Testis (tissue), 3 donors: ENCODE data around the gene MAMDC2. TPM values are rescaled to one million over a fixed set of nuclear protein-coding genes. Genes with fewer than 3 reads are reported as not detected.

Experiments used
- DNase-seq: peaks from one replicate; pipeline ENCODE4 v3.0.0-alpha.2; 2019
- H3K27ac ChIP-seq, 2 donors: fragments of 200-600 bp; sonication (generic); one replicate each; pipeline ENCODE4 v1.5.1; 2019
- H3K27me3 ChIP-seq: fragments of 200-600 bp; sonication (generic); one replicate; pipeline ENCODE4 v1.5.1; 2019
- H3K36me3 ChIP-seq: fragments of 200-600 bp; sonication (generic); one replicate; pipeline ENCODE4 v1.5.1; 2017; ENCODE audit warnings: low read depth; ENCODE audit errors: missing control alignments
- H3K4me1 ChIP-seq: fragments of 200-600 bp; sonication (generic); one replicate; pipeline ENCODE4 v1.5.1; 2019
- H3K4me3 ChIP-seq, 2 donors: fragments of 200-600 bp; sonication (generic); one replicate each; pipeline ENCODE4 v1.5.1; 2017 to 2019
- H3K9me3 ChIP-seq: fragments of 200-600 bp; sonication (generic); one replicate; pipeline ENCODE4 v1.5.1; 2017
- POLR2A ChIP-seq: fragments of 450-650 bp; IDR thresholded peaks from one replicate; pipeline ENCODE4 v1.6.1; 2017; ENCODE audit warnings: antibody characterized with exemption, mild to moderate bottlenecking, moderate library complexity
- WGBS, 2 donors: methylation state at CpG; one replicate each; pipeline ENCODE4 v1.1.5; 2018; 5-methylcytosine and 5-hydroxymethylcytosine counted together
- intact Hi-C: fragments of 100-400 bp; cut with DNase I; formaldehyde crosslinking; loops from one replicate; pipeline ENCODE4 v1.15.1; 2023; ENCODE audit warnings: low total_unique reads
- polyA plus RNA-seq: library from polyadenylated mRNA; stranded (reverse); fragments of 350-450 nt; fragmentation: Illumina TruSeq; extraction: RNeasy Lipid Tissue Mini Kit (QIAGEN cat#74804); gene quantifications from one replicate; pipeline ENCODE4 v1.2.3, GENCODE V29; 2014; ENCODE audit warnings: low read depth, low replicate concordance; ENCODE audit not compliant: insufficient read depth
- total RNA-seq, 2 donors: library from RNA; depleted of rRNA; stranded (reverse); fragments of >200 nt; gene quantifications; one replicate each; pipeline ENCODE4 v1.2.3, GENCODE V29; 2016
- TF ChIP-seq, protein P1 (sequence below), 3 experiments: fragments of 450-650 bp in 2 of 3; fragments of 200-600 bp in 1 of 3; sonication (generic) in 1 of 3; IDR thresholded peaks; one replicate each; pipeline ENCODE4 v1.5.1; 2016 to 2019; ENCODE audit warnings: antibody characterized with exemption in 3 of 3, mild to moderate bottlenecking in 2 of 3, moderate library complexity in 1 of 3

MAMDC2 gene
- total and polyA plus RNA-seq, 3 donors from 2014 or later, result 13.7 to 28.3 (median 15.1) TPM

DNA sequence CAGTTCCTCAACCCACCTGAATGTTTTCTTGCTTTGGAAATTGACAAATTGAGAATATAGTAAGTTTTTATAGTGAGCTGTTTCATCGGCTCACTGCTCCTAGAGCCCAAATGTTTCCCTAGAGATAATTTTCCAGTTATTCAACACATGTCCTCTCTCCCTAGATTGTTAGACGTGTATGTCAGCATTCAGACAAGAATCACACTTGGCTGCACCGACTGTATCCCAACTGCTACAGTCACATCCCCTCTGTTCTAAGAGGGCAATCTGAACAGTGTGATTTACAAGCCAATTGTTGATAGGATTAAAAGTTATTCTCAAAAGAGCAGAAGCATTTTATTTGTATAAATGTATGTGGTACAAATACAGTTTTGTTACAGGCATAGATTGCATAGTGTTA, 93.9 kb downstream of the MAMDC2 start:
- TF ChIP-seq, protein P1, sequence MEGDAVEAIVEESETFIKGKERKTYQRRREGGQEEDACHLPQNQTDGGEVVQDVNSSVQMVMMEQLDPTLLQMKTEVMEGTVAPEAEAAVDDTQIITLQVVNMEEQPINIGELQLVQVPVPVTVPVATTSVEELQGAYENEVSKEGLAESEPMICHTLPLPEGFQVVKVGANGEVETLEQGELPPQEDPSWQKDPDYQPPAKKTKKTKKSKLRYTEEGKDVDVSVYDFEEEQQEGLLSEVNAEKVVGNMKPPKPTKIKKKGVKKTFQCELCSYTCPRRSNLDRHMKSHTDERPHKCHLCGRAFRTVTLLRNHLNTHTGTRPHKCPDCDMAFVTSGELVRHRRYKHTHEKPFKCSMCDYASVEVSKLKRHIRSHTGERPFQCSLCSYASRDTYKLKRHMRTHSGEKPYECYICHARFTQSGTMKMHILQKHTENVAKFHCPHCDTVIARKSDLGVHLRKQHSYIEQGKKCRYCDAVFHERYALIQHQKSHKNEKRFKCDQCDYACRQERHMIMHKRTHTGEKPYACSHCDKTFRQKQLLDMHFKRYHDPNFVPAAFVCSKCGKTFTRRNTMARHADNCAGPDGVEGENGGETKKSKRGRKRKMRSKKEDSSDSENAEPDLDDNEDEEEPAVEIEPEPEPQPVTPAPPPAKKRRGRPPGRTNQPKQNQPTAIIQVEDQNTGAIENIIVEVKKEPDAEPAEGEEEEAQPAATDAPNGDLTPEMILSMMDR (IDR thresholded peaks at IDR 0.05), result no peak
- TF ChIP-seq POLR2A, result no peak
- Histone ChIP-seq H3K27me3 (no peaks in the 10 kb centered on the region), H3K27ac (no peak overlapping the region), H3K36me3 (no peaks in the 10 kb centered on the region), H3K4me1 (no peaks in the 10 kb centered on the region), H3K9me3 (no peaks in the 10 kb centered on the region), H3K4me3 (no peak overlapping the region)
- no peak for DNase-seq
- intact Hi-C loops, result no loop called here
- WGBS, 2 donors, result 74 to 82% methylated on average over 3 of the region's 3 CpGs

DNA sequence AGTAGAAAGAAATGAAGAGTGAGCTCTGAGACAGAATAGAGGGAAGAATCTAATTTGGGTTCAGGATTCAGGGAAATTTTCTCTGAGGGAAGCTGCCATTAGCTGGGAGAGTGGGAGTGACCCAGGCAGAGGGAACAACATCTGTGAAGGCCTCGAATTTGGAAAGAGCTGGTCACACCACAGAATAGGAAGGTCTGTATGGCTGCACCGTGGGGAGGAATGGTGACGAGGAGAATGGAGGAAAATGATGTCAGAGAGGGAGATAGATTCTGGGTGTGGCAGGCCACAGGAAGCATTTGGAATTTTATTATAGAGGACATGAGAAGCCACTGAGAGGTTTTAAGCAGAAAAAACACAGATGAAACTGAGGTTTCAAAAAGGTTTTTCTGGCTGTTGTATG, 98.5 kb downstream of the MAMDC2 start:
- Histone ChIP-seq H3K4me1 (no peaks in the 10 kb centered on the region), H3K27ac (no peak overlapping the region), H3K4me3 (no peak overlapping the region), H3K9me3 (no peaks in the 10 kb centered on the region), H3K36me3 (no peaks in the 10 kb centered on the region), H3K27me3 (no peaks in the 10 kb centered on the region)
- 82 to 84% methylated on average over 3 of the region's 3 CpGs for WGBS, 2 donors
- no peak for DNase-seq
- intact Hi-C loops, result no loop called here
- TF ChIP-seq POLR2A, result no peak
- TF ChIP-seq, protein P1 (IDR thresholded peaks at IDR 0.05), result no peak

DNA sequence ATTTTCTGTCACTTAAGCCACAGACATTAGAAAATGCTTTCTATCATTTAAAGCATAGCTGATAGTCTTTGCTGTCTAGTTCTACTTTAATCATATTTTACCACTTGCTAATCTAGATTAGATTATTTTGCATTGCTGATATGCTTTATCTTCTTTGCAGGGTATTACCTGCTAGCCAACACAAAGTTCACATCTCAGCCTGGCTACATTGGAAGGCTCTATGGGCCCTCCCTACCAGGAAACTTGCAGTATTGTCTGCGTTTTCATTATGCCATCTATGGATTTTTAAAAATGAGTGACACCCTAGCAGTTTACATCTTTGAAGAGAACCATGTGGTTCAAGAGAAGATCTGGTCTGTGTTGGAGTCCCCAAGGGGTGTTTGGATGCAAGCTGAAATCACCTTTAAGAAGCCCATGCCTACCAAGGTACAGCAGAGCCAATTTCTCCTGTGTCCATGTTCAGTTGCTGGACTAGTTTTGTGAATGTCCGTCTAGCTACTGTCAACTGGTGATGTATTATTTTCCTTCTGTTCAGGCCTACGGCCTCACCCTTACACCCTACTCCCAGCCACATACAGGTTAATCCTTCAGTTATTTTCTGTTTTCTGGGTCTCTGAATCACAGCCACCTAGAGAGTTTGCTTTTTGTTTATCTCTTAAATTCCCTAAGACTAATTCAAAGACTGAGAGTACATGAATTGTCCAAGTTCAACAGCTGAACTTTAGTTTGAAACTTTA, 99.9 kb downstream of the MAMDC2 start:
- Histone ChIP-seq H3K27me3 (no peaks in the 10 kb centered on the region), H3K4me3 (no peak overlapping the region), H3K9me3 (no peaks in the 10 kb centered on the region), H3K36me3 (no peaks in the 10 kb centered on the region), H3K27ac (no peak overlapping the region), H3K4me1 (no peaks in the 10 kb centered on the region)
- DNase-seq, result no peak
- WGBS, 2 donors, result 86 to 89% methylated on average over 3 of the region's 3 CpGs
- intact Hi-C loops, result no loop called here
- TF ChIP-seq, protein P1 (IDR thresholded peaks at IDR 0.05), result no peak
- no peak for TF ChIP-seq POLR2A

DNA sequence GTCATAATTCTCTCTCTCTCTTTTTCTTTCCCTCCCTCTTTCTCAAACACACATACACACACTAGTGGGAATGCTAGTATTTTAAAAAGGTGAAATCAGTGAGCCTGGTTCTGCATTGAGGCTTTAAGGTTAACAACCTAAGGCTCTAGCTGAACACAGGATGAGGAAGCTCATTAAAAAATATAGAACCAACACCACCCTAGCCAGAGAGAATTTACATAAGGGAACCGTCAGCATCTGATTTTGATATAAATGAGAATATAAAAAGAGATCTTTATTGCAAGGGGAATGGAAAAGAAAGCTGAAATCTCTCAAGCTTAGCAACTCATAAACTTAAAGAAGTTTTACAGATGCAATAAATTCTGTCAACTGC, 100.5 kb downstream of the MAMDC2 start:
- intact Hi-C loops, result no loop called here

More for the DNA sequence above, 100.5 kb downstream of the MAMDC2 start:
- Histone ChIP-seq H3K9me3 (no peaks in the 10 kb centered on the region), H3K4me1 (no peaks in the 10 kb centered on the region), H3K4me3 (no peak overlapping the region), H3K36me3 (no peaks in the 10 kb centered on the region), H3K27ac (no peak overlapping the region), H3K27me3 (no peaks in the 10 kb centered on the region)
- DNase-seq, result no peak
- 95% methylated on average over 1 of the region's 1 CpG for WGBS, 2 donors
- TF ChIP-seq, protein P1 (IDR thresholded peaks at IDR 0.05), result no peak
- TF ChIP-seq POLR2A, result no peak
